Measurements from ENCODE around the gene HSPBAP1.

DNA sequence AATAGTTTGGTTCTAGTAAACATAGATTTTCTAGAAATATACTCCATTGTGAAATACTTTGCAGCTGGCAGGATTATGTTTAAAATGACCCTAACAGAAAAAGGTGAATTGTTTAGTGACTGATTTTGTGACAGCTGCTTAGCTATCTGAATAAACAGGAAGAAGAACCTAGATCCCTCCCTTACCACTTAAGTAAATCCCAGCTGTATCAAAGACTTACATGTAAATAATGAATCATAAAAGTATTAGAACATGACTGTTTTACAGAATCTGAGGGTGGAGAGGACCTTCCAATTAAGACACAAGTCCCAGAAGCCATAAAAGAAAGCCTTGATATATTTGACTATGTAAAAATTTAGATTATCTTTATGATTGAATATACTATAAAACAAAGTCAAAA, 17.1 kb upstream of the HSPBAP1 start:
- TF ChIP-seq, protein P1, sequence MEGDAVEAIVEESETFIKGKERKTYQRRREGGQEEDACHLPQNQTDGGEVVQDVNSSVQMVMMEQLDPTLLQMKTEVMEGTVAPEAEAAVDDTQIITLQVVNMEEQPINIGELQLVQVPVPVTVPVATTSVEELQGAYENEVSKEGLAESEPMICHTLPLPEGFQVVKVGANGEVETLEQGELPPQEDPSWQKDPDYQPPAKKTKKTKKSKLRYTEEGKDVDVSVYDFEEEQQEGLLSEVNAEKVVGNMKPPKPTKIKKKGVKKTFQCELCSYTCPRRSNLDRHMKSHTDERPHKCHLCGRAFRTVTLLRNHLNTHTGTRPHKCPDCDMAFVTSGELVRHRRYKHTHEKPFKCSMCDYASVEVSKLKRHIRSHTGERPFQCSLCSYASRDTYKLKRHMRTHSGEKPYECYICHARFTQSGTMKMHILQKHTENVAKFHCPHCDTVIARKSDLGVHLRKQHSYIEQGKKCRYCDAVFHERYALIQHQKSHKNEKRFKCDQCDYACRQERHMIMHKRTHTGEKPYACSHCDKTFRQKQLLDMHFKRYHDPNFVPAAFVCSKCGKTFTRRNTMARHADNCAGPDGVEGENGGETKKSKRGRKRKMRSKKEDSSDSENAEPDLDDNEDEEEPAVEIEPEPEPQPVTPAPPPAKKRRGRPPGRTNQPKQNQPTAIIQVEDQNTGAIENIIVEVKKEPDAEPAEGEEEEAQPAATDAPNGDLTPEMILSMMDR (IDR thresholded peaks at IDR 0.05), result no peak
- no peak for TF ChIP-seq POLR2A (IDR thresholded peaks at IDR 0.05)
